ENCODE data around the gene ITPRIP. TPM values are rescaled to one million over a fixed set of nuclear protein-coding genes. Genes with fewer than 3 reads are reported as not detected.

Gene ITPRIP
- total RNA-seq, 1 experiment from 2014 or later: 22.5 TPM

DNA sequence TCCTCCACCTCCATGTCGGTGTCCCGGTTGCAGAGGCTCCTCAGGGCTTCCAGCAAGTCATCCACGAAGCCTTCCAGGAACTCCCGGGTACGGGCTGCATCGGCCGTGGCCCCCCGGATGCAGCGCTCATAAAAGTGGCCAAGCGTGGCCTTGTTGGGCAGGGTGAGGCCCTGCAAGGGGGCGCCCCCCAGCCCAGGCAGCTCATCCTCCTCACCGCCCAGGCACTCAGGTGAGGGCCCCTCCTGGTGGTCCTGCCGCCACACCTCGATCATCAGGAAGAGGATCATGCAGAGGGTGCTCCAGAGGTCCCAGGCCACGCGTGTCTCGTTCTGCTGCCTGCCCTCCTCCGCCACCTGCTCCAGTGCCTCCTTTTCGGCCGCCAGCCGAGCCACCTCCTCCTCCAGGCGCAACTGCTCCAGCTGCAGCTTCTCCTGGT lies 22.8 kb downstream of the ITPRIP start:
- H2AK5ac ChIP-seq (ENCODE audit: insufficient read length, low read length): no peak overlapping the region
- no peak overlapping the region for H3K56ac ChIP-seq (ENCODE audit: insufficient read length, low read depth, low read length)
- H4K8ac ChIP-seq (replicated peaks; ENCODE audit: insufficient read length, low read depth, low read length): no peak overlapping the region
- peaks cover 10% of the 10 kb centered on the region; the same call in 1 of the 2 replicates for H3K4me1 ChIP-seq (ENCODE audit: insufficient read depth, low read length)
- Mint-ChIP-seq H3K36me3 (ENCODE audit: insufficient read depth in 1 of 3, low read depth in 3 of 3) (peaks cover 25 to 52% (median 44%) of the 10 kb centered on the region in 3 experiments; a peak in 6 of 7 replicates), H3K9me3 (no peaks in the 10 kb centered on the region), H3K27me3 (ENCODE audit: low read depth) (no peaks in the 10 kb centered on the region), H3K4me3 (no peak overlapping the region), H3K27ac (no peak overlapping the region; a peak in 1 of 7 replicates), H3K4me1 (peaks cover 35 to 37% of the 10 kb centered on the region in 2 experiments)
- no peak overlapping the region for H3K4ac ChIP-seq (ENCODE audit: low read depth, low read length)
- H3T11ph ChIP-seq (ENCODE audit: low read length): no peak overlapping the region
- H2BK120ac ChIP-seq (ENCODE audit: low read depth, low read length, poor library complexity, severe bottlenecking): no peak overlapping the region
- H4K20me1 ChIP-seq (ENCODE audit: control insufficient read depth, insufficient read depth, insufficient read length): no peaks in the 10 kb centered on the region
- no peak overlapping the region for H3K23ac ChIP-seq (ENCODE audit: insufficient read length, low read depth, low read length)
- H3K14ac ChIP-seq (ENCODE audit: insufficient read depth, low read length): no peak overlapping the region
- no peak overlapping the region for H2AFZ ChIP-seq (ENCODE audit: low read length)
- TF ChIP-seq, protein P1, sequence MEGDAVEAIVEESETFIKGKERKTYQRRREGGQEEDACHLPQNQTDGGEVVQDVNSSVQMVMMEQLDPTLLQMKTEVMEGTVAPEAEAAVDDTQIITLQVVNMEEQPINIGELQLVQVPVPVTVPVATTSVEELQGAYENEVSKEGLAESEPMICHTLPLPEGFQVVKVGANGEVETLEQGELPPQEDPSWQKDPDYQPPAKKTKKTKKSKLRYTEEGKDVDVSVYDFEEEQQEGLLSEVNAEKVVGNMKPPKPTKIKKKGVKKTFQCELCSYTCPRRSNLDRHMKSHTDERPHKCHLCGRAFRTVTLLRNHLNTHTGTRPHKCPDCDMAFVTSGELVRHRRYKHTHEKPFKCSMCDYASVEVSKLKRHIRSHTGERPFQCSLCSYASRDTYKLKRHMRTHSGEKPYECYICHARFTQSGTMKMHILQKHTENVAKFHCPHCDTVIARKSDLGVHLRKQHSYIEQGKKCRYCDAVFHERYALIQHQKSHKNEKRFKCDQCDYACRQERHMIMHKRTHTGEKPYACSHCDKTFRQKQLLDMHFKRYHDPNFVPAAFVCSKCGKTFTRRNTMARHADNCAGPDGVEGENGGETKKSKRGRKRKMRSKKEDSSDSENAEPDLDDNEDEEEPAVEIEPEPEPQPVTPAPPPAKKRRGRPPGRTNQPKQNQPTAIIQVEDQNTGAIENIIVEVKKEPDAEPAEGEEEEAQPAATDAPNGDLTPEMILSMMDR (conservative IDR thresholded peaks at IDR 0.05): no peak
- H2BK12ac ChIP-seq (ENCODE audit: insufficient read length, low read depth, low read length): no peak overlapping the region
- no peak overlapping the region for H2BK5ac ChIP-seq (ENCODE audit: insufficient read length, low read length)
- H4K5ac ChIP-seq (ENCODE audit: insufficient read length, low read depth, low read length): no peak overlapping the region
- no peak for DNase-seq
- H3K27me3 ChIP-seq (ENCODE audit: insufficient read depth, low read length): no peaks in the 10 kb centered on the region
- H2BK15ac ChIP-seq (ENCODE audit: low read depth, low read length): no peak overlapping the region
- H3K79me1 ChIP-seq (ENCODE audit: insufficient read depth, low read depth, low read length, poor library complexity, severe bottlenecking): no peaks in the 10 kb centered on the region
- H3K23me2 ChIP-seq (ENCODE audit: insufficient read length, low read depth, low read length, poor library complexity, severe bottlenecking): no peaks in the 10 kb centered on the region
- H3K27ac ChIP-seq (ENCODE audit: insufficient read length, low read depth, low read length): no peak overlapping the region
- peaks cover 12% of the 10 kb centered on the region; the same call in 1 of the 2 replicates for H3K79me2 ChIP-seq (ENCODE audit: insufficient read depth, low read length)
- H3K9me3 ChIP-seq (ENCODE audit: control insufficient read depth, low read depth, low read length): no peaks in the 10 kb centered on the region
- no peak overlapping the region for H3K18ac ChIP-seq (ENCODE audit: insufficient read length, low read depth, low read length)
- no peak overlapping the region for H3K9ac ChIP-seq (ENCODE audit: extremely low read depth, insufficient read length, low read length)
- no peak overlapping the region for H2BK20ac ChIP-seq (ENCODE audit: low read depth, low read length, poor library complexity, severe bottlenecking)
- H3K4me2 ChIP-seq (ENCODE audit: insufficient read depth, insufficient read length, low read length): no peak overlapping the region
- WGBS (ENCODE audit: extremely low coverage, insufficient read length, low lambda C conversion rate): no CpG with 5 or more reads among the region's 22 CpGs
- H4K91ac ChIP-seq (ENCODE audit: insufficient read length, low read depth, low read length): no peak overlapping the region
